Breast epithelium (tissue), 3 donors: Measurements from ENCODE around the gene ECEL1.

Experiments used
- POLR2A ChIP-seq: fragments of 450-650 bp; IDR thresholded peaks from one replicate; pipeline ENCODE4 v1.6.1; 2016; ENCODE audit warnings: antibody characterized with exemption, mild to moderate bottlenecking, moderate library complexity
- TF ChIP-seq, protein P1 (sequence below), 3 donors: fragments of 450-650 bp; IDR thresholded peaks; one replicate each; pipeline ENCODE4 v1.5.1; 2016 to 2017; ENCODE audit warnings: antibody characterized with exemption in 3 of 3, mild to moderate bottlenecking in 3 of 3, moderate library complexity in 3 of 3

DNA sequence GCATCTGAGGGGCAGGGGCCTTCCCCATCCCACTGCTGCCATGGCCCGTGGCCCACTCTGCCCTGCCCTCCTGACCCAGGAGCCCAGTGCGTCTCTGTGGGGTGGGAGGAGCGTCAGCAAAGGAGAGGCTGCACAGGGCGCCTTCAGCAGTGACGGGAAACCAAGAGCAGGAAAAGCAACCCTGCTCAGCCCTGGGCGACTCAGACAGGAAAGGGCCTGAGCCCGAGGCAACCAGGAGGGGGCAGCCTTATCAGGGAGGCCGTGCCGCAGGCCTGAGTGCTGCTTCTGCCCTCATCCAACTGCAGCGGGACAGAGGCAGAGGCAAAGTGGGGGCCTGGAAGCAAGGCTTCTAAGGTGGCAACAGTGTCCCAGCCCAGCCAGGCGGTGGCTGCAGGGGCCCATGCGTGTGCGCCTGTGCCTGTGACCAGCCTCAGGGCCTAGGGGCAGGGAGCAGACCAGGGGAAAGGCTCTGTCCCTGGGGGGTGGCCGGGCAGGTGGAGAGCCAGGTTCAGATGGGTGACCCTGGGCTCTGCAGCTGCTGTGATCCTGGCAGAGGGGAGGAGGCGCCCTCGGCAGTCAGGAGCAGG is 54.9 kb downstream of the ECEL1 start:
- TF ChIP-seq, protein P1, sequence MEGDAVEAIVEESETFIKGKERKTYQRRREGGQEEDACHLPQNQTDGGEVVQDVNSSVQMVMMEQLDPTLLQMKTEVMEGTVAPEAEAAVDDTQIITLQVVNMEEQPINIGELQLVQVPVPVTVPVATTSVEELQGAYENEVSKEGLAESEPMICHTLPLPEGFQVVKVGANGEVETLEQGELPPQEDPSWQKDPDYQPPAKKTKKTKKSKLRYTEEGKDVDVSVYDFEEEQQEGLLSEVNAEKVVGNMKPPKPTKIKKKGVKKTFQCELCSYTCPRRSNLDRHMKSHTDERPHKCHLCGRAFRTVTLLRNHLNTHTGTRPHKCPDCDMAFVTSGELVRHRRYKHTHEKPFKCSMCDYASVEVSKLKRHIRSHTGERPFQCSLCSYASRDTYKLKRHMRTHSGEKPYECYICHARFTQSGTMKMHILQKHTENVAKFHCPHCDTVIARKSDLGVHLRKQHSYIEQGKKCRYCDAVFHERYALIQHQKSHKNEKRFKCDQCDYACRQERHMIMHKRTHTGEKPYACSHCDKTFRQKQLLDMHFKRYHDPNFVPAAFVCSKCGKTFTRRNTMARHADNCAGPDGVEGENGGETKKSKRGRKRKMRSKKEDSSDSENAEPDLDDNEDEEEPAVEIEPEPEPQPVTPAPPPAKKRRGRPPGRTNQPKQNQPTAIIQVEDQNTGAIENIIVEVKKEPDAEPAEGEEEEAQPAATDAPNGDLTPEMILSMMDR (IDR thresholded peaks at IDR 0.05): no peak
- TF ChIP-seq POLR2A: no peak
